Middle frontal gyrus (tissue), 1 donor: ENCODE results near the gene DCXR.
"Not testable (repeated sequence)": the region's sequence is repeated elsewhere in the genome, so short reads cannot be mapped to it uniquely, and the experiment has no call there.

Source experiments
- DNase-seq: peaks from one replicate; pipeline ENCODE4 v3.0.0-alpha.2; 2015; ENCODE audit warnings: low spot score; ENCODE audit errors: extremely low spot score

Gene DCXR

GRCh38 chr17:82039695-82040299, 2.3 kb upstream of the DCXR start:
- DNase-seq, result no peak

GRCh38 chr17:82038796-82039409, 1.4 kb upstream of the DCXR start:
- not testable (repeated sequence) for DNase-seq

DNA sequence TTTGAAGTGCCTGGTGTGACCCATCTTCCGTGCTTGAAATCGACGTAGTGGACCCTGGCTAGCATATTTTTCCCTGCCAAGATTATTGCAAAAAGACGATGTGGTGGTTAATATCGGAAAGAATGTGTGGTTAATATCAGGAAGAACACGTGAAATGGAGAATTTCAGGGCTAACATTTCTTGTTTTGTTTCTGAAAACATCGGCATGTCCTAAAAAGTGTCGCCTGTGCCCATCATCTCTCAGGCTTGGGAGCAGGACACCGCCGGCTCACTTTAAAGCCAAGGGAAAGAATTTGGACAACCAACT, 345 bp upstream of the DCXR start:
- DNase-seq, result no peak

GRCh38 chr17:82036634-82037091, 834 bp downstream of the DCXR start:
- no peak for DNase-seq

DNA sequence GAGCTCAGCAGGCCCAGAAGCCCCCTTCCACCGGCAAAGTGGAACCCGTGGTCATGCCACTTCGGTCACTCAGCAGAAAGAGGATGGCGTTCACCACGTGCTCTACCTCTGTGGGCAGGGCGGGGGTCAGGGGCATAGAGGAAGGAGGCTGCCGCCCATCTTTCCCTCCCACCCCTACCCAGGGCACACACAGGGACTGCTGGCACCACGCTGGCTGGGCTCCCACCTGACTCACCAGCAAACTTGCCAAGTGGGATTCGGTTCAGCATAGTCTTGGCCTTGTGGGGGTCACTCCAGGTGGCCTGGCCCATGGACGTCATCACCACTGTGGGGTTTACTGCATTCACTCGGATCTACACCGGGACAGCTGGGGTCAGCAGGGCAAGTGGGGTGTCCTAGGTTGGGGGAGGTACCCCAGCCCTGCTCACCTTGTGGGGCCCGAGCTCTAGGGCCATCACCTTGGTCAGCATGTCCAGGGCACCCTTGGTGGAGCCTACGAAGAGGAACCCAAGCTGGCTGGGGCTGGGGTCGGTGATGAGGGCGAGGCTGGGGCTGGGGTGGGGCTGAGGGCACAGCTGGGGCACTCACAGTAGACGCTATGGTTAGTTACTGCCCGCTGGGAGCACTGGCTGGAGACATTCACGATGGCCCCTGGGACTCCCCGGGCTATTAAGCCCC, 1.4 kb downstream of the DCXR start:
- DNase-seq, result no peak

- DNase-seq, result no peak
Measured at GRCh38 chr17:82035488-82035887, 2.0 kb downstream of the DCXR start.

GRCh38 chr17:82034371-82035011, 3.0 kb downstream of the DCXR start:
- no peak for DNase-seq

DNA sequence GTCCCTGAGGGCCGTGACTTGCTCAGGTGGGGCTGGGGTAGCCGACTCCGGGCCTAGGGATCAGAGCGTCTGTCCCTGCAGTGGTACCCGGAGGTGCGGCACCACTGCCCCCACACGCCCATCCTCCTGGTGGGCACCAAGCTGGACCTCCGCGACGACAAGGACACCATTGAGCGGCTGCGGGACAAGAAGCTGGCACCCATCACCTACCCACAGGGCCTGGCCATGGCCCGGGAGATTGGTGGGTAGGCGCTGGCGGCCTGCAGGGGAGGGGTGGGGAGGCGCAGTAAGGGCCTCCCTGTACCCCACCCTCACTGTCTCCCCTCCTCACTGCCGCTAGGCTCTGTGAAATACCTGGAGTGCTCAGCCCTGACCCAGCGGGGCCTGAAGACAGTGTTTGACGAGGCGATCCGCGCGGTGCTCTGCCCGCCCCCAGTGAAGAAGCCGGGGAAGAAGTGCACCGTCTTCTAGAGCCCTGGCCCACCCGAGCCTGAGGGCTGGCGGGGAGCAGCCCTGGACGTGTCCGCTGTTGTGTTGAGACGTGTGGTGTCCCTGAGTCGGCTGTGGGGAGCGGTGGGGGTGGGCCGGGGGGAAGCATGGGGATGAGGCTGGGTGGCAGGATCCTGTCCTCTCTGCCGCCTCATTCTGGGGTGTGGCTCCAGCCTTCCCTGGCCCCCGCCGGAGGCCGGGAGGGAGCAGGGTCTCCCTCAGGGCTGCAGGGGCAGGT, 4.0 kb downstream of the DCXR start:
- no peak for DNase-seq

GRCh38 chr17:82031885-82032627, 5.4 kb downstream of the DCXR start:
- DNase-seq, result no peak

DNA sequence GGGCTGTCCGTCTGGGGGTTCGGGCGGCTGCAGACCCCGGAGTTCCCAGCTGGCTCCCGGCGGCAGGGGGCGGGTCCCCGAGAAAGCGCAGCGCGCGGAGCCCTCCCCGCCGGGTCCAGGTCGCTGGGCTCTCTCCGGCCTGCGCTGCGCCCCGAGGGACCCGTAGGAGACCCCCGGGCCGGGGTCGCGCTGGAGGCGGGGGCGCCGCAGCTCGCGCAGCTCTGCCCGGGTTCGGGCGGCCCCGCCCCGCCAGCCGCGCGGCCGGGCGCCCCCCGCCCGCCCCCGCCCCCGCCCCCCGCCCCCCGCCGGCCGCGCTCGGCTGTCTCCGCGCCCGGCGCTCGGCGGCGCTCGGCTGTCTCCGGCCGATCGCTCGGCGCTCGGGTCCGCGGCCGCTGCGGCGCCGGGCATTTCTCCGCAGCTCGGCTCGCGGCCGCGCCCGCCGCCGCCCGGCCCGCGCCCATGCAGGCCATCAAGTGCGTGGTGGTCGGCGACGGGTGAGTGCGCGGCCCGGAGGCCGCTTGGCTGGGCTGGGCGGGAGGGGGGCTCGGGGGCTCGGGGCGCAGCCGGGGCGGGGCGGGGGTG, 6.1 kb downstream of the DCXR start, which contains the start of gene RAC3:
Gene RAC3 (plus strand): TSS at position 376 of the 582 bp plus-strand sequence. CDS start 84 bp downstream, at position 460.
- no peak for DNase-seq

DNA sequence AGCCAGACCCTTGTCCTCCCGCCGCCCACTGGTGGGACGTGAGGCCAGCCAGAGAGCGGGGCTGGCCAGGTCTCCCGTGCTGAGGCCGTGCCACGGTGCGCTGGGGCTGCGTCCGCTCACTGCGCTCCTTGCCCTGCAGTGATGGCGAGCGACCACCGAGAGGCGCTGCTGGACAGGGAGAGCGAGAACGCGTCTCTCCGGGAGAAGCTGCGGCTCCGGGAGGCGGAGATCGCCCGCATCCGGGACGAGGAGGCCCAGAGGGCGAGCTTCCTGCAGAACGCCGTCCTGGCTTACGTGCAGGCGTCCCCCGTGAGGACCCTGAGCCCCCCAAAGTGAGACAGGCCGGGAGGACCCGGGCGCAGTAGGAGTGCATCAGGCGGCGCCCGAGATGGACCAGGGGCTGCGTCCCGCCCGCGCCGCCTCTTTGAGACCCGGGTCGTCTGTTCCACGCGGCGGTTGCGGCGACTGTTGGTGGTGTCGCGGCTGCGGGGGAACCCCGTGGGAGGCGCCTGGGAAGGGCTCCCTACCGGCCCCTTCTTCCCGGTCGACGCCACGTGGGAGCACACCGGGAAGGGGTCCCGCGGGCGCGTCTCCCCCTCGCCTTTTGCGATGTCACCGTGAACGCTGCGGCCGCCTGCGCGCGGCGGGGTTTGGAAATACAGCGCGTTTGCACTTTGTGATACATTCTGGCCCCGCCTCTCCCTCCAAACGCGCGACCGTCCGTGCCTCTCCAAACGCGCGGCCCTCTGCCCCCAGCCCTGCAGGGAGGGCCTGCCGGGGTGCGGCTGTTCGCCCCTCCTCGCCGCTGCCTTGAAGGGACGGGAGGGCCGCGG, 6.8 kb downstream of the DCXR start:
- peak; percentile 65 for DNase-seq

GRCh38 chr17:82029990-82030469, 7.5 kb downstream of the DCXR start:
- no peak for DNase-seq

DNA sequence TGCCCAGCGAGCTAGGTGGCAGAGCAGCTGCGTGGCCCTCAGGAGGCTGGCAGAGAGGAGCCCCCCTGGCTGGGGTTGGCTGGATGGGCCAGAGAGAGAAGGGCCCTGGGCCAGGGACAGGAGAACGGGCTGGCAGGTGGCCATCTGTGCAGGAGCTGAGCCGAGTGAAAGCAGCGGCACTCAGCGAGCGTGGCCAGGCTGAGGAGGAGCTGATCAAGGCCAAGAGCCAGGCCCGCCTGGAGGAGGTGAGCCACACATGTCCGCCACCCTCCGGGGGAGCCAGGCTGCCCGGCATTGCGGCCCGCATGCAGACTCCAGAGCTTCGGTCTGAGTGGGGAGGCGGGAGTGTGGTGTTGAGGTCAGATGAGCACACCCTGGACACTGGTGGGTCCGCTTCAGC, 8.1 kb downstream of the DCXR start:
- no peak for DNase-seq

GRCh38 chr17:82028966-82029365, 8.5 kb downstream of the DCXR start:
- DNase-seq, result no peak

- no peak for DNase-seq
Measured at GRCh38 chr17:82028246-82028645, 9.3 kb downstream of the DCXR start.

GRCh38 chr17:82025401-82026107, 11.9 kb downstream of the DCXR start:
- no peak for DNase-seq

DNA sequence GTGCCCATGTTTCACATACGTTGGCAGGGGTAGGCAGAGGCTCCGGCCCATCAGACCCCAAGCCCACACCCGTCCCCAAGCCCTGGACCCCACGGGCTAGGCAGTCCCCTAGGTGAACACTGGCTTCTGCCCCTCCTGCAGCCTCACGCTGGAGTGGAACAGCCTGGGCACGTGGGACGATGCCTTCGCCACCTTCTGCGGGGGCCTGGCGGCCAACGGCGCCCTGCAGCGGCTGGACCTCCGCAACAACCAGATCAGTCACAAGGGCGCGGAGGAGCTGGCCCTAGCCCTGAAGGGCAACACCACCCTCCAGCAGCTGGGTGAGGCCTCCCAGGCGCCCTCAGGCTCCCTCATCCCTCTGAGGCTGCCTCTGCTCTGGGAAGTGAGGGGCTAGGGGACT, 12.6 kb downstream of the DCXR start:
- no peak for DNase-seq

- no peak for DNase-seq
Measured at GRCh38 chr17:82023447-82024241, 13.9 kb downstream of the DCXR start.
